OCI-LY7 (cell line): ENCODE measurements around the gene ZFAND2B.

ENCODE experiments used
- EZH2phosphoT487 ChIP-seq: fragments of 200-600 bp; sonication (generic); IDR thresholded peaks from 2 replicates; pipeline ENCODE4 v1.6.1; 2018; ENCODE audit warnings: low read depth, borderline replicate concordance, mild to moderate bottlenecking, mixed run types, antibody characterized with exemption, low read length, moderate library complexity, mixed read lengths
- TF ChIP-seq, protein P1 (sequence below): fragments of 200-600 bp; sonication (generic); conservative IDR thresholded peaks from 2 replicates; pipeline ENCODE4 v1.5.1; 2014; ENCODE audit warnings: mild to moderate bottlenecking, antibody characterized with exemption, low read length, moderate library complexity, mixed read lengths

DNA sequence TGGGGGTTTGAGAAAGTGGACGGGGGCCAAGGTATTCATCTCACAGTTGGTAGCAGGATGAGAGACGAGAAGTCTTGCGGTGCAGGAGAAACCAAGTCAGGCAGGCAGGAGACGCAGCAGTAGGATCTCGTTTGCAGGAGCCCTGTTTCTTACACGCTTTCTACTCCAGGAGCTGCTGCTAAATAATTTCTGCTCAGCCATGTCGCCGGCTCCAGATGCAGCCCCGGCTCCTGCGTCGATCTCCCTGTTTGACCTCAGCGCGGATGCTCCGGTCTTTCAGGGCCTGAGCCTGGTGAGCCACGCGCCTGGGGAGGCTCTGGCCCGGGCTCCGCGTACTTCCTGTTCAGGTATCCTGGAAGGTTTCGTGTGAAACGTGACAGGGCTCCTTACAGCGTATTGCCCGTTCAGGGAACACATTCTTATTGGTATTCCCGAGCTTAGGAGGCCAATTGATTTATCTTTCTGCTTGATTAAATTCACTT is 23.5 kb downstream of the ZFAND2B start:
- TF ChIP-seq EZH2phosphoT487 = no peak
- TF ChIP-seq, protein P1, sequence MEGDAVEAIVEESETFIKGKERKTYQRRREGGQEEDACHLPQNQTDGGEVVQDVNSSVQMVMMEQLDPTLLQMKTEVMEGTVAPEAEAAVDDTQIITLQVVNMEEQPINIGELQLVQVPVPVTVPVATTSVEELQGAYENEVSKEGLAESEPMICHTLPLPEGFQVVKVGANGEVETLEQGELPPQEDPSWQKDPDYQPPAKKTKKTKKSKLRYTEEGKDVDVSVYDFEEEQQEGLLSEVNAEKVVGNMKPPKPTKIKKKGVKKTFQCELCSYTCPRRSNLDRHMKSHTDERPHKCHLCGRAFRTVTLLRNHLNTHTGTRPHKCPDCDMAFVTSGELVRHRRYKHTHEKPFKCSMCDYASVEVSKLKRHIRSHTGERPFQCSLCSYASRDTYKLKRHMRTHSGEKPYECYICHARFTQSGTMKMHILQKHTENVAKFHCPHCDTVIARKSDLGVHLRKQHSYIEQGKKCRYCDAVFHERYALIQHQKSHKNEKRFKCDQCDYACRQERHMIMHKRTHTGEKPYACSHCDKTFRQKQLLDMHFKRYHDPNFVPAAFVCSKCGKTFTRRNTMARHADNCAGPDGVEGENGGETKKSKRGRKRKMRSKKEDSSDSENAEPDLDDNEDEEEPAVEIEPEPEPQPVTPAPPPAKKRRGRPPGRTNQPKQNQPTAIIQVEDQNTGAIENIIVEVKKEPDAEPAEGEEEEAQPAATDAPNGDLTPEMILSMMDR = no peak
